ENCODE results near the gene NOS3. TPM values are rescaled to one million over a fixed set of nuclear protein-coding genes. Genes with fewer than 3 reads are reported as not detected.

Gene NOS3
- polyA plus RNA-seq, 1 of the 3 experiments (the other 2 are of a cell fraction) = 0.41 TPM

DNA sequence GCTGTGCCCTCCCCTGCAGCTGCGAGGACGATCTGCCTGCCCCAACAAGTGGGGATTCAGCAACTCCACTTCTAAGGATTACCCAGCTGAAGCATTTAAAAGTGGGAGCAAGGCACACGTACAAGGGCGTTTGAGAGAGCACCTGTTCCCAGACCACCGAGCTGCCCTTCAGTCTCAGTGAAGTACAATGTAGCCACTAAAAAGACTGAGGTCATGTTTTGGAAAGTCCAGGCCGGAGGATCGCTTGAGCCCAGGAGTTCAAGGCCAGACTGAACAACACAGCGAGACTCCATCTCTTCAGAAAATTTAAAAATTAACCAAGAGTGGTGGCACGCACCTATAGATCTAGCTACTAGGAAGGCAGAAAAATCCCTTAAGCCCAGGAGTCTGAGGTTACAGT, 14.7 kb downstream of the NOS3 start:
- no peaks in the 10 kb centered on the region for H4K20me1 ChIP-seq (ENCODE audit: insufficient read depth)
- no peaks in the 10 kb centered on the region for H3K9me3 ChIP-seq
- no peak for TF ChIP-seq ELF1 (IDR thresholded peaks at IDR 0.05)
- TF ChIP-seq TCF12 (IDR thresholded peaks at IDR 0.05) = no peak
- no peak for TF ChIP-seq NRF1 (IDR thresholded peaks at IDR 0.05; ENCODE audit: low read depth, low read length)
- TF ChIP-seq RFX5 (IDR thresholded peaks at IDR 0.05; ENCODE audit: low read length) = no peak
- no peak for TF ChIP-seq RXRA (IDR thresholded peaks at IDR 0.05; ENCODE audit: borderline replicate concordance, low read depth)
- TF ChIP-seq POLR2AphosphoS5 (IDR thresholded peaks at IDR 0.05; ENCODE audit: low read depth, low read length) = no peak
- TF ChIP-seq MXI1 (IDR thresholded peaks at IDR 0.05; ENCODE audit: low read depth, low read length) = no peak
- TF ChIP-seq MEF2A (IDR thresholded peaks at IDR 0.05; ENCODE audit: borderline replicate concordance, low read depth) = no peak
- POLR2A ChIA-PET = no interaction called here
- H3K4me2 ChIP-seq = no peak overlapping the region
- H3K36me3 ChIP-seq (replicated peaks in 1 of 2; ENCODE audit: control insufficient read depth in 1 of 2, insufficient read depth in 2 of 2, low read length in 1 of 2) = no peaks in the 10 kb centered on the region
- no peak for DNase-seq
- no peak overlapping the region for H3K9ac ChIP-seq
- no peak overlapping the region for H3K27ac ChIP-seq (ENCODE audit: low read depth in 2 of 2, low read length in 1 of 2)
- WGBS (ENCODE audit: low lambda C conversion rate) = 76% methylated on average over 9 of the region's 9 CpGs
- no peaks in the 10 kb centered on the region for H3K79me2 ChIP-seq (ENCODE audit: insufficient read depth)
- H3K4me3 ChIP-seq (ENCODE audit: low read depth in 2 of 2, low read length in 1 of 2) = no peak overlapping the region
- no peaks in the 10 kb centered on the region for H3K9me2 ChIP-seq
- H3K27me3 ChIP-seq (ENCODE audit: insufficient read depth) = 0 out of 2 replicates have a peak, but pooled peaks cover 5% of the 10 kb centered on the region
- CTCF ChIA-PET = interaction anchor here (1.2 to 11.3 kb wide), 9 partner anchors 14 to 556 kb away, joined by 3 to 151 read pairs (median 31); partner anchors contain the start of genes ATG9B and NOS3
- H2AFZ ChIP-seq (ENCODE audit: low read depth) = no peak overlapping the region
- H3F3A ChIP-seq (replicated peaks; ENCODE audit: insufficient read depth) = no peaks in the 10 kb centered on the region
- peaks cover 0 to 14% of the 10 kb centered on the region in 2 experiments; a peak in 1 of 4 replicates for H3K4me1 ChIP-seq (ENCODE audit: control insufficient read depth in 1 of 2, insufficient read depth in 2 of 2, low read depth in 1 of 2, low read length in 1 of 2)

DNA sequence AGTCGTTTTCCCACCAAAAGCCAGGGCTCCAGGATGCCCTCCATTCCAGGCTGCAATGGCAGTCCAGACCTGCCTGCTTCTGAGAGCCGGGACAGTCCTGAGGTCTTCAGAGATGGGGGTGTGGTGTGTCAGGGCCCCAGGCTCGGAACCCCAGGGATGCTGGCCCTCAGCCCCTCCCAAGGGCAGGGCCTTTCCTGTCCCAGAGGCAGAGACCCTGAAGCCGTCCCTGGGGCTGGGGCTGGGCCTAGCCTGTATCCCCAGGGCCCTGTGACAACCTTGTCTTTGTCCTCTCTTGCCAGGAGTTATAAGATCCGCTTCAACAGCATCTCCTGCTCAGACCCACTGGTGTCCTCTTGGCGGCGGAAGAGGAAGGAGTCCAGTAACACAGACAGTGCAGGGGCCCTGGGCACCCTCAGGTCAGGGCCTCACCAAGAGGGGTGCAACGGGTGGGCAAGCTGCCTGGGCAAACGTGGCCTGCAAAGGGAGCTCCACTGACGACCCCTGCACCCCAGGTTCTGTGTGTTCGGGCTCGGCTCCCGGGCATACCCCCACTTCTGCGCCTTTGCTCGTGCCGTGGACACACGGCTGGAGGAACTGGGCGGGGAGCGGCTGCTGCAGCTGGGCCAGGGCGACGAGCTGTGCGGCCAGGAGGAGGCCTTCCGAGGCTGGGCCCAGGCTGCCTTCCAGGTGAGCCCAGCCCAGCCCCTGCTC, 15.9 kb downstream of the NOS3 start:
- no peaks in the 10 kb centered on the region for H3K9me3 ChIP-seq
- 70% methylated on average over 18 of the region's 23 CpGs for WGBS (ENCODE audit: low lambda C conversion rate)
- no peaks in the 10 kb centered on the region for H4K20me1 ChIP-seq (ENCODE audit: insufficient read depth)
- no peak for DNase-seq
- no peaks in the 10 kb centered on the region for H3F3A ChIP-seq (replicated peaks; ENCODE audit: insufficient read depth)
- no peak overlapping the region for H3K9ac ChIP-seq
- 0 out of 2 replicates have a peak, but pooled peaks cover 5% of the 10 kb centered on the region for H3K27me3 ChIP-seq (ENCODE audit: insufficient read depth)
- no peaks in the 10 kb centered on the region for H3K9me2 ChIP-seq
- no peaks in the 10 kb centered on the region for H3K36me3 ChIP-seq (replicated peaks in 1 of 2; ENCODE audit: control insufficient read depth in 1 of 2, insufficient read depth in 2 of 2, low read length in 1 of 2)
- no peak overlapping the region for H3K4me3 ChIP-seq (ENCODE audit: low read depth in 2 of 2, low read length in 1 of 2)
- ChIA-PET POLR2A (no interaction called here), CTCF (interaction anchor here (0.7 to 11.3 kb wide), 12 partner anchors 8 to 558 kb away, joined by 3 to 151 read pairs (median 10); partner anchors contain the start of genes ATG9B, GBX1 and NOS3)
- H3K4me1 ChIP-seq (ENCODE audit: control insufficient read depth in 1 of 2, insufficient read depth in 2 of 2, low read depth in 1 of 2, low read length in 1 of 2) = peaks cover 0 to 14% of the 10 kb centered on the region in 2 experiments; a peak in 1 of 4 replicates
- H3K4me2 ChIP-seq = no peak overlapping the region
- H2AFZ ChIP-seq (ENCODE audit: low read depth) = no peak overlapping the region
- no peaks in the 10 kb centered on the region for H3K79me2 ChIP-seq (ENCODE audit: insufficient read depth)
- no peak overlapping the region for H3K27ac ChIP-seq (ENCODE audit: low read depth in 2 of 2, low read length in 1 of 2)
- TF ChIP-seq ZBTB33 (IDR thresholded peaks at IDR 0.05; ENCODE audit: borderline replicate concordance, low read depth) (no peak), RCOR1 (IDR thresholded peaks at IDR 0.05; ENCODE audit: low read length) (no peak), MXI1 (IDR thresholded peaks at IDR 0.05; ENCODE audit: low read depth, low read length) (no peak), POLR2AphosphoS5 (IDR thresholded peaks at IDR 0.05; ENCODE audit: low read depth, low read length) (no peak), FOXJ3 (CRISPR knock-in tag; IDR thresholded peaks at IDR 0.05) (no peak), CTCF (IDR thresholded peaks at IDR 0.05) (no peak), NRF1 (IDR thresholded peaks at IDR 0.05; ENCODE audit: low read depth, low read length) (no peak), TAF1 (IDR thresholded peaks at IDR 0.05; ENCODE audit: borderline replicate concordance, low read depth, low read length) (no peak), RAD21 (IDR thresholded peaks at IDR 0.05; ENCODE audit: low read length) (no peak), GABPA (IDR thresholded peaks at IDR 0.05; ENCODE audit: low read depth) (no peak)
- TF ChIP-seq, protein P1, sequence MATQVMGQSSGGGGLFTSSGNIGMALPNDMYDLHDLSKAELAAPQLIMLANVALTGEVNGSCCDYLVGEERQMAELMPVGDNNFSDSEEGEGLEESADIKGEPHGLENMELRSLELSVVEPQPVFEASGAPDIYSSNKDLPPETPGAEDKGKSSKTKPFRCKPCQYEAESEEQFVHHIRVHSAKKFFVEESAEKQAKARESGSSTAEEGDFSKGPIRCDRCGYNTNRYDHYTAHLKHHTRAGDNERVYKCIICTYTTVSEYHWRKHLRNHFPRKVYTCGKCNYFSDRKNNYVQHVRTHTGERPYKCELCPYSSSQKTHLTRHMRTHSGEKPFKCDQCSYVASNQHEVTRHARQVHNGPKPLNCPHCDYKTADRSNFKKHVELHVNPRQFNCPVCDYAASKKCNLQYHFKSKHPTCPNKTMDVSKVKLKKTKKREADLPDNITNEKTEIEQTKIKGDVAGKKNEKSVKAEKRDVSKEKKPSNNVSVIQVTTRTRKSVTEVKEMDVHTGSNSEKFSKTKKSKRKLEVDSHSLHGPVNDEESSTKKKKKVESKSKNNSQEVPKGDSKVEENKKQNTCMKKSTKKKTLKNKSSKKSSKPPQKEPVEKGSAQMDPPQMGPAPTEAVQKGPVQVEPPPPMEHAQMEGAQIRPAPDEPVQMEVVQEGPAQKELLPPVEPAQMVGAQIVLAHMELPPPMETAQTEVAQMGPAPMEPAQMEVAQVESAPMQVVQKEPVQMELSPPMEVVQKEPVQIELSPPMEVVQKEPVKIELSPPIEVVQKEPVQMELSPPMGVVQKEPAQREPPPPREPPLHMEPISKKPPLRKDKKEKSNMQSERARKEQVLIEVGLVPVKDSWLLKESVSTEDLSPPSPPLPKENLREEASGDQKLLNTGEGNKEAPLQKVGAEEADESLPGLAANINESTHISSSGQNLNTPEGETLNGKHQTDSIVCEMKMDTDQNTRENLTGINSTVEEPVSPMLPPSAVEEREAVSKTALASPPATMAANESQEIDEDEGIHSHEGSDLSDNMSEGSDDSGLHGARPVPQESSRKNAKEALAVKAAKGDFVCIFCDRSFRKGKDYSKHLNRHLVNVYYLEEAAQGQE (IDR thresholded peaks at IDR 0.05; ENCODE audit: low read depth, low read length) = no peak
- TF ChIP-seq, protein P2, sequence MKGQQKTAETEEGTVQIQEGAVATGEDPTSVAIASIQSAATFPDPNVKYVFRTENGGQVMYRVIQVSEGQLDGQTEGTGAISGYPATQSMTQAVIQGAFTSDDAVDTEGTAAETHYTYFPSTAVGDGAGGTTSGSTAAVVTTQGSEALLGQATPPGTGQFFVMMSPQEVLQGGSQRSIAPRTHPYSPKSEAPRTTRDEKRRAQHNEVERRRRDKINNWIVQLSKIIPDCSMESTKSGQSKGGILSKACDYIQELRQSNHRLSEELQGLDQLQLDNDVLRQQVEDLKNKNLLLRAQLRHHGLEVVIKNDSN (IDR thresholded peaks at IDR 0.05; ENCODE audit: borderline replicate concordance, low read depth) = no peak
